ENCODE measurements around the gene LMO2. TPM values are rescaled to one million over a fixed set of nuclear protein-coding genes. Genes with fewer than 3 reads are reported as not detected.
A peak's percentile ranks its signal among the peaks of the same experiment; 100 is the strongest.
"Not testable (repeated sequence)": the region's sequence is repeated elsewhere in the genome, so short reads cannot be mapped to it uniquely, and the experiment has no call there.

The LMO2 gene
- total RNA-seq (10 to 100 TPM in 3 of 4 donors, 1 to 10 TPM in 1; 9.9 to 16.8 (median 10.6) TPM), polyA plus RNA-seq (10.0 TPM)
- long read RNA-seq, donor 1, transcript LMO2-202 (3 exons, 1,687 nt), result major isoform, 13 of 23 reads
- long read RNA-seq, donor 1, partial matches to known transcripts, result 2 of 23 reads
- long read RNA-seq, donor 1, other reads (novel, unspliced or antisense), result 7 of 23 reads
- long read RNA-seq, donor 2, transcript LMO2-202 (3 exons, 1,687 nt), result major isoform, 9 of 12 reads
- long read RNA-seq, donor 2, partial matches to known transcripts, result 0 of 12 reads
- long read RNA-seq, donor 2, other reads (novel, unspliced or antisense), result 3 of 12 reads
- long read RNA-seq, donor 3, partial matches to known transcripts, result 0 of 2 reads
- long read RNA-seq, donor 3, other reads (novel, unspliced or antisense), result 0 of 2 reads
- long read RNA-seq, donor 4, partial matches to known transcripts, result 3 of 8 reads
- long read RNA-seq, donor 4, other reads (novel, unspliced or antisense), result 2 of 8 reads

- no peaks in the 10 kb centered on the region for H3K27me3 ChIP-seq (ENCODE audit: control insufficient read depth, insufficient read depth)
- intact Hi-C loops (cut with DNase I), result no loop called here
- no peak for ATAC-seq
- no peak within 1 kb of the TSS for H3K4me3 ChIP-seq (ENCODE audit: low read length)
- H3K9me3 ChIP-seq (ENCODE audit: control insufficient read depth, low read length), result no peaks in the 10 kb centered on the region
- 73% methylated on average over 9 of the region's 9 CpGs for WGBS
- no peaks in the 10 kb centered on the region for H3K4me1 ChIP-seq (ENCODE audit: control insufficient read depth, insufficient read depth, low read length)
- no peak within 1 kb of the TSS for H3K27ac ChIP-seq (ENCODE audit: low read length)
- DNase-seq, result no peak
These were observed at the start of gene LMO2 for GRCh38 chr11:33891714-33892327. TSS of gene LMO2 (minus strand) at chr11:33892076. CDS start at chr11:33869716, 22,360 bp downstream.

- intact Hi-C loops (cut with DNase I), result loop anchor here in 1 of 4 donors (5.0 kb wide), 1 partner anchor 73 kb away; no protein-coding TSS in a partner anchor
- DNase-seq (peak in 1 of 3 donors; percentile 46), ATAC-seq (no peak)
- Histone ChIP-seq H3K27me3 (ENCODE audit: control insufficient read depth, insufficient read depth) (no peaks in the 10 kb centered on the region), H3K4me3 (ENCODE audit: low read length) (no peak overlapping the region), H3K27ac (ENCODE audit: low read length) (no peak overlapping the region), H3K4me1 (ENCODE audit: control insufficient read depth, insufficient read depth, low read length) (peaks cover 17% of the 10 kb centered on the region), H3K9me3 (ENCODE audit: control insufficient read depth, low read length) (no peaks in the 10 kb centered on the region)
- WGBS, result 70% methylated on average over 2 of the region's 2 CpGs
These were observed 48.6 kb upstream of the LMO2 start for GRCh38 chr11:33940538-33940815.

DNA sequence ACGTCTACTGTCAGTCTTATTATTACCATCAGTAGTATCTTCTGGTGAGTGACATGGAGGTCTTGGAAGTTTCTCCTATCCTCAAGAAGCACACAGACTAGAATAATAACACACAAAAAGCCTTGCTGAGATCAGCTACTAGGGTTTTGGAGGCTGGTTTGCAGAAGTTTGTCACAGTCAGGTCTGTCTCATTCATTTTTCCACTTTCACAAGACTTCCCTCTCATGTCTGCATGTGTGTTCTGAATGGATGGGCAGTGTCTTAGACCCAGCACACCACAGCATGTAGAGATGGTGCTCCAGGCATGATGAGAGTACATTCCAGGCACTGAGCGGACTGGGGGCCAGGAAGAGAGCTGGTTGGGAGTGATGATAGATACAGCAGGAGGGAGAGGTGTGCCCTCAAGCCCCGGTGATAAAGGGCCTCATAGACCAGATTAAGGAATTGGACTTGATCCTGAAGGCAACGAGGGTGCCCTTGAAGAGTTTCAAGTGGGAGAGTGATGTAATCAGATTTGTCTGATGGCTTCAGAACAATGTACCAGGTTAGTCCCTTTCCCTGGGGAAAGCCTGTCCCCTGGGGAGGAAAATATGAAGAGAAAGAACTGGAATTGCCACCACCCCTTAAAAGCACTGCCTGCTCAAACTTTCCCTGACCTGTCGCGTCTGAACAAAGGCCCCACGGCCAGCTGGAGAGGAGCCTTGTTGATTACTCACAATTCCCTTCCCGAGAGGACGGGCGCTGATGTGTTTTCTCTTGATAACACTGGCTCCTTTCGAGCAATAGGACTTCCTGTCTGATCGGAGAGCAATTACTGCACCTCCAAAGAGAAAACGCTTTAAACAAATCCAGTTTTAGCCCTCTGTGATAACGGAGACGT, 45.1 kb upstream of the LMO2 start:
- DNase-seq, result peak; percentile 85 to 89 (median 87)
- H3K27me3 ChIP-seq (ENCODE audit: control insufficient read depth, insufficient read depth), result no peaks in the 10 kb centered on the region
- peak overlapping the region; percentile 70 for H3K27ac ChIP-seq (ENCODE audit: low read length)
- intact Hi-C loops (cut with DNase I), result no loop called here
- no peaks in the 10 kb centered on the region for H3K9me3 ChIP-seq (ENCODE audit: control insufficient read depth, low read length)
- 11% methylated on average over 15 of the region's 15 CpGs for WGBS
- peaks cover 21% of the 10 kb centered on the region for H3K4me1 ChIP-seq (ENCODE audit: control insufficient read depth, insufficient read depth, low read length)
- no peak overlapping the region for H3K4me3 ChIP-seq (ENCODE audit: low read length)
- peak; percentile 77 to 86 for ATAC-seq

- H3K27ac ChIP-seq (ENCODE audit: low read length), result no peak overlapping the region
- DNase-seq, result peak in 1 of 3 donors; percentile 40
- no peak for ATAC-seq
- no peaks in the 10 kb centered on the region for H3K27me3 ChIP-seq (ENCODE audit: control insufficient read depth, insufficient read depth)
- H3K4me3 ChIP-seq (ENCODE audit: low read length), result no peak overlapping the region
- H3K9me3 ChIP-seq (ENCODE audit: control insufficient read depth, low read length), result no peaks in the 10 kb centered on the region
- intact Hi-C loops (cut with DNase I), result no loop called here
- peaks cover 21% of the 10 kb centered on the region for H3K4me1 ChIP-seq (ENCODE audit: control insufficient read depth, insufficient read depth, low read length)
- WGBS, result 68% methylated on average over 14 of the region's 14 CpGs
These were observed 43.9 kb upstream of the LMO2 start for GRCh38 chr11:33935461-33936456.

- no peak overlapping the region for H3K27ac ChIP-seq (ENCODE audit: low read length)
- DNase-seq (no peak), ATAC-seq (no peak)
- no peak overlapping the region for H3K4me3 ChIP-seq (ENCODE audit: low read length)
- peaks cover 21% of the 10 kb centered on the region for H3K4me1 ChIP-seq (ENCODE audit: control insufficient read depth, insufficient read depth, low read length)
- no peaks in the 10 kb centered on the region for H3K27me3 ChIP-seq (ENCODE audit: control insufficient read depth, insufficient read depth)
- 81% methylated on average over 4 of the region's 4 CpGs for WGBS
- intact Hi-C loops (cut with DNase I), result no loop called here
- no peaks in the 10 kb centered on the region for H3K9me3 ChIP-seq (ENCODE audit: control insufficient read depth, low read length)
These were observed 43.1 kb upstream of the LMO2 start for GRCh38 chr11:33935005-33935404.

DNA sequence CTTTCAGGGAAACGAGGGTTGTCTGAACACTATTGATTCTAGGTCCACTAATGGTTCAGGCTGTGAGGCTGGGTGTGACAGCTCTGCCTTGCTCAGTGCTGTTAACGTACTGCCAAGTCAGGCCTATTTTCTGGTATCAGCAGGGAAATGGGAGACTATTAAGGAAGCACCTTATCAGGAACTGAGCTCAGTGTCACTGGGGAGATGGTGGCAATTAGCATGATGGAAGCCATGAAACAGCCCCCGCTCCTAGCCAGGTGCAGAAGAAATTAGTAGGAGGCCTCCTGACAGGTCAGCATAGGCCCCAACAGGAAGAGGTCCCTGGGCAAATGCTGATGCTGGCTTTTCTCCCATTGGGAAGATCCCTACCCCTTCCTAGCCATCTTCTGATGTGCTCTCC, 42.6 kb upstream of the LMO2 start:
- DNase-seq, result no peak
- no peak for ATAC-seq
- WGBS, result 66% methylated on average over 3 of the region's 3 CpGs

GRCh38 chr11:33933602-33934001, 41.7 kb upstream of the LMO2 start:
- Histone ChIP-seq H3K27me3 (ENCODE audit: control insufficient read depth, insufficient read depth) (no peaks in the 10 kb centered on the region), H3K27ac (ENCODE audit: low read length) (no peak overlapping the region), H3K4me3 (ENCODE audit: low read length) (no peak overlapping the region), H3K4me1 (ENCODE audit: control insufficient read depth, insufficient read depth, low read length) (peaks cover 21% of the 10 kb centered on the region), H3K9me3 (ENCODE audit: control insufficient read depth, low read length) (no peaks in the 10 kb centered on the region)
- no peak for ATAC-seq
- intact Hi-C loops (cut with DNase I), result no loop called here
- 98% methylated on average over 1 of the region's 1 CpG for WGBS
- DNase-seq, result no peak

More for the DNA sequence above, 42.6 kb upstream of the LMO2 start:
- H3K4me1 ChIP-seq (ENCODE audit: control insufficient read depth, insufficient read depth, low read length), result peaks cover 21% of the 10 kb centered on the region
- H3K9me3 ChIP-seq (ENCODE audit: control insufficient read depth, low read length), result no peaks in the 10 kb centered on the region
- intact Hi-C loops (cut with DNase I), result no loop called here
- no peak overlapping the region for H3K4me3 ChIP-seq (ENCODE audit: low read length)
- H3K27me3 ChIP-seq (ENCODE audit: control insufficient read depth, insufficient read depth), result no peaks in the 10 kb centered on the region
- H3K27ac ChIP-seq (ENCODE audit: low read length), result no peak overlapping the region

- WGBS, result 81% methylated on average over 5 of the region's 5 CpGs
- peaks cover 21% of the 10 kb centered on the region for H3K4me1 ChIP-seq (ENCODE audit: control insufficient read depth, insufficient read depth, low read length)
- H3K27ac ChIP-seq (ENCODE audit: low read length), result no peak overlapping the region
- H3K4me3 ChIP-seq (ENCODE audit: low read length), result no peak overlapping the region
- DNase-seq (no peak), ATAC-seq (no peak)
- H3K9me3 ChIP-seq (ENCODE audit: control insufficient read depth, low read length), result no peaks in the 10 kb centered on the region
- intact Hi-C loops (cut with DNase I), result no loop called here
- H3K27me3 ChIP-seq (ENCODE audit: control insufficient read depth, insufficient read depth), result no peaks in the 10 kb centered on the region
These were observed 40.8 kb upstream of the LMO2 start for GRCh38 chr11:33932721-33933120.

DNA sequence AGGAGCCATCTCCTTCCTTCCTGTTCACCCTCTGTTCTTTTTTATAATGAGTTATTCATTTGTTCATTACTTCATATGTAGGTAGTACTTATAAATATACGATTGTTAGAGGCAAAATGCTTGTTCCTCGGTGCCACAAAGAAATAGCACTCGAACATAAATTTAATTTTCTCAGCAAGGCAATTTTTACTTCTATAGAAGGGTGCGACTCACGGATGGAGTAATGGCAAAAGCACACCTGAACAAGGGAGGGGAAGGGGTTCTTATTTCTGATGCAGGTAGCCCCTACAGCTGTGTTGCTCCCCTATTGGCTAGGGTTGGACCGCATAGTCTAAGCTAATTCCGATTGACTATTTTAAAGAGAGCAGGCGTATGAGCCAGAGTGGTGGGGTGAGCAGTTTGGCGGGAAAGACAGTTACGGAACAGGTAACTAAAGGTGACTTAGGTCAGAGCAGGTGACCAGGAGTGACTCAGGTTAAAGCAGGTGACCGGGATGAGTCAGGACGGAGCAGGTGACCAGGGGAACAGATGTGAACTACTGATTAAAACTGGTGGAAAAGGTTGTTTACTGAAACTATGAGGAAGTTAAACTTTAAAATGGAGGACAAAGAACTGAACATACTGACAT, 40.0 kb upstream of the LMO2 start:
- H3K27me3 ChIP-seq (ENCODE audit: control insufficient read depth, insufficient read depth); intact Hi-C loops (cut with DNase I); H3K4me3 ChIP-seq (ENCODE audit: low read length); DNase-seq; H3K27ac ChIP-seq (ENCODE audit: low read length); ATAC-seq; H3K9me3 ChIP-seq (ENCODE audit: control insufficient read depth, low read length): not testable (repeated sequence)
- 97% methylated on average over 12 of the region's 12 CpGs for WGBS
- H3K4me1 ChIP-seq (ENCODE audit: control insufficient read depth, insufficient read depth, low read length), result peaks cover 15% of the 10 kb centered on the region

GRCh38 chr11:33931067-33931466, 39.2 kb upstream of the LMO2 start:
- WGBS, result 27% methylated on average over 1 of the region's 1 CpG
- intact Hi-C loops (cut with DNase I), result no loop called here
- no peak for ATAC-seq
- no peak overlapping the region for H3K4me3 ChIP-seq (ENCODE audit: low read length)
- no peak for DNase-seq
- H3K27me3 ChIP-seq (ENCODE audit: control insufficient read depth, insufficient read depth), result no peaks in the 10 kb centered on the region
- H3K27ac ChIP-seq (ENCODE audit: low read length), result peak overlapping the region; percentile 74
- peaks cover 14% of the 10 kb centered on the region for H3K4me1 ChIP-seq (ENCODE audit: control insufficient read depth, insufficient read depth, low read length)
- H3K9me3 ChIP-seq (ENCODE audit: control insufficient read depth, low read length), result no peaks in the 10 kb centered on the region
